Brain microvascular endothelial cell (primary cell): Measurements from ENCODE around the gene PEA15.

ENCODE experiments used
- DNase-seq: peaks from one replicate; pipeline ENCODE4 v3.0.0-alpha.2; 2020
- H3K27ac ChIP-seq: fragments of 250-450 bp; sonication (Bioruptor Pico); 2 replicates; pipeline ENCODE4 v1.5.1; 2020; ENCODE audit warnings: mild to moderate bottlenecking, moderate library complexity
- H3K27me3 ChIP-seq: fragments of 250-450 bp; sonication (Bioruptor Pico); replicated peaks from 2 replicates; pipeline ENCODE4 v1.5.1; 2020; ENCODE audit warnings: mild to moderate bottlenecking
- H3K36me3 ChIP-seq: fragments of 250-450 bp; sonication (Bioruptor Pico); replicated peaks from 2 replicates; pipeline ENCODE4 v1.5.1; 2020; ENCODE audit warnings: mild to moderate bottlenecking
- H3K4me3 ChIP-seq: 2 replicates; pipeline ENCODE4 v1.5.1; 2011; ENCODE audit warnings: low read depth, mild to moderate bottlenecking, control low read depth, low read length, moderate library complexity
- in situ Hi-C: cut with HindIII; loops from 2 replicates; pipeline ENCODE4 v1.10.0; 2017; ENCODE audit warnings: low sequenced_read_pairs, low pct_ligation_motif_present
- TF ChIP-seq, protein P1 (sequence below): IDR thresholded peaks from 2 replicates; pipeline ENCODE4 v1.5.1; 2011; ENCODE audit warnings: low read depth, mild to moderate bottlenecking, moderate library complexity, low read length, control low read depth, inconsistent platforms; ENCODE audit errors: missing control alignments

PEA15 gene

DNA sequence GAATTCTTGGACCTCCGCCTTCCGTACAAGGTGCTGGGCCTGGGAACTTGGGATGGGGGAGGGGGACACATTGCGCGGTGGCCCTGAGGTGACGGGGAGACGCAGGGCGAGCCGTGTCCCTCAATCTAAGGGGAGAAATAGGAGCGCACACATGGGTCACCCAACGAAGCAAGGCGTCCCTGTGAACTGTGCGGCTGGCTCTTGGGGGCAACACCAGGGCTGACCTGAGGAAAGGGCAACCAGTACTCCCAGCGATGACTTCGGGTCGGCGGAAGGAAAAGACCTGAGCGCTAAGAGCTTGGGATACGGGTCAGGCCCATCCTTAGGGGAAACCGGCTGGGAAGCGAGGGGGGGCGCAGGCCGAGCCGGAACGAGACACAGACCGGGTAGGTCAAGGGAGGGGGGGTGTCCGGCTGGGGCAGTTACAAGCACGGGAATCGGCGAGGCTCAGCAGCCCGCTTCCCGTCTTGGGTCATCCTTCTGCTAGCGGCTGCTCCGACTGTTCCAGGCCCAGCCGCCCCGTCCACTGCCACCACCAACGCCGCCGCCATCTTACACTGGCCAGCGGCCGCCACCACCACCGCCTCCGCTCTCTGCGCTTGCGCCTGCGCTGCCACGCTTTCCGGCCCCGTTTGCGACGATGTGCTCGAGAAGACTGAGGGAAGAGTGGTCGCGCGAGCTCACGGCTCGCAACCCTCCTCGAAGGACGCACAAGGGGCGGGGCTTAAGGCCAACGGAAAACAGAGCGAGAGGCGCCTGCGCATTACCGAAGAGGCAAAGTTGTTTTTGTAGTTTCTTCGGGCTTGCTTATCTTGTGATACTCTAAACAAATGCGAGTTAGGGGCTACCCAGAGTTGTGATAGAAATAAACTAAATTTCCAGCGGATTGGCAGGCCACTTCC is 57.0 kb downstream of the PEA15 start, which contains the start of gene DCAF8:
TSS of gene DCAF8 (minus strand) at position 657 of the 902 bp plus-strand sequence. CDS start 18,541 bp downstream, outside the sequence.
- H3K27ac ChIP-seq = peak within 1 kb of the TSS; percentile 98
- in situ Hi-C loops = no loop called here
- no peaks in the 10 kb centered on the region for H3K36me3 ChIP-seq
- TF ChIP-seq, protein P1, sequence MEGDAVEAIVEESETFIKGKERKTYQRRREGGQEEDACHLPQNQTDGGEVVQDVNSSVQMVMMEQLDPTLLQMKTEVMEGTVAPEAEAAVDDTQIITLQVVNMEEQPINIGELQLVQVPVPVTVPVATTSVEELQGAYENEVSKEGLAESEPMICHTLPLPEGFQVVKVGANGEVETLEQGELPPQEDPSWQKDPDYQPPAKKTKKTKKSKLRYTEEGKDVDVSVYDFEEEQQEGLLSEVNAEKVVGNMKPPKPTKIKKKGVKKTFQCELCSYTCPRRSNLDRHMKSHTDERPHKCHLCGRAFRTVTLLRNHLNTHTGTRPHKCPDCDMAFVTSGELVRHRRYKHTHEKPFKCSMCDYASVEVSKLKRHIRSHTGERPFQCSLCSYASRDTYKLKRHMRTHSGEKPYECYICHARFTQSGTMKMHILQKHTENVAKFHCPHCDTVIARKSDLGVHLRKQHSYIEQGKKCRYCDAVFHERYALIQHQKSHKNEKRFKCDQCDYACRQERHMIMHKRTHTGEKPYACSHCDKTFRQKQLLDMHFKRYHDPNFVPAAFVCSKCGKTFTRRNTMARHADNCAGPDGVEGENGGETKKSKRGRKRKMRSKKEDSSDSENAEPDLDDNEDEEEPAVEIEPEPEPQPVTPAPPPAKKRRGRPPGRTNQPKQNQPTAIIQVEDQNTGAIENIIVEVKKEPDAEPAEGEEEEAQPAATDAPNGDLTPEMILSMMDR = no peak
- peak; percentile 95 for DNase-seq
- H3K4me3 ChIP-seq = peak within 1 kb of the TSS; percentile 100
- H3K27me3 ChIP-seq = no peaks in the 10 kb centered on the region

DNA sequence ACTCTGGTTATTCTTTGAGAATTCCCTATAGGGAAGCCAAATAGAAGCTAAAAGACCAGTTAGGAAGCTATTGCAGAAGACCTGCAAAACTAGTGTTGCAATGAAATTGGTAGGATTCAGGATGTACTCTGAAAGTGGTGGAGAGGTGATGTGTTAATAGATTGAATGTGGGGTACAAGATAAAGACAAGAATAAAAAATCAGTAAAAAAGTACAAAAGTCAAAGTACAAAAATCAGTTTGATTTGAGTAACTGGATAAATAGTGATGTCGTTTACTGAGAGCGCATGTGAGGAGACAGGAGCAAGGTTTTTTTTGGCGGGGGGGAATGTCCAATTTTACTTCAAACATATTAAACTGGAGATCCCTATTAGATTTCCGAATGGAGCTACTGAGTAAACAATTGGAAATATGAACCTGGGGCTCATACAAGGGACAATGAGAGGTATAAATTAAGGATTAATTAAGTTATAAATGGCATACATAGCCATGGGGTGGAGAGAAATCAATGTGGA is 59.7 kb downstream of the PEA15 start:
- no peak overlapping the region for H3K27ac ChIP-seq
- no peak for DNase-seq
- TF ChIP-seq, protein P1 = no peak
- no peaks in the 10 kb centered on the region for H3K27me3 ChIP-seq
- in situ Hi-C loops = no loop called here
- no peak overlapping the region for H3K4me3 ChIP-seq
- no peaks in the 10 kb centered on the region for H3K36me3 ChIP-seq
